GM12801 (cell line): ENCODE results near the gene FAT4.

ENCODE experiments used
- CTCF ChIP-seq: IDR thresholded peaks from one replicate; pipeline ENCODE4 v1.5.1; 2011; ENCODE audit warnings: control low read depth; ENCODE audit not compliant: insufficient read length; ENCODE audit errors: extremely low read depth

The FAT4 gene

GRCh38 chr4:125277790-125278189 is 37.0 kb upstream of the FAT4 start:
- no peak for TF ChIP-seq CTCF

DNA sequence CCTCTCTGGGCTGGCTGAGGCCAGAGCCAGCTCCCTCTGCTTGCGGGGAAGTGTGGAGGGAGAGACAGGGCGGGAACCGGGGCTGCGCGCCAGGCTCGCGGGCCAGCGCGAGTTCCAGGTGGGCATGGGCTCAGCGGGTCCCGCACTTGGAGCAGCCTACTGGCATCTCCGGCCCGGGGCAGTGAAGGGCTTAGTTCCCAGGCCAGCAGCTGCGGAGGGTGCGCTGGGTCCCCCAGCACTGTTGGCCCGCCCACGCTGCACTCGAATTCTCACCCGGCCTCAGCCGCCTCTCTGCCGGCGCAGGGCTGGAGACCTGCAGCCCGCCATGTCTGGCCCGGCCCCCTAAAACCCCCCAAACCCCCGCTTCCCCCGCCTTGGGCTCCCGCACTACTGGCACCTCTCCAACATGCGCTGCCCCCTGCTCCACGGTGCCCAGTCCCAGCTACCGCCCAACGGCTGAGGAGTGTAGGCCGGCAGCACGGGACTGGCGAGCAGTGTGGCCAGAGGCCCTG is 33.8 kb upstream of the FAT4 start:
- no peak for TF ChIP-seq CTCF

GRCh38 chr4:125283707-125284279 is 31.0 kb upstream of the FAT4 start:
- no peak for TF ChIP-seq CTCF

GRCh38 chr4:125297116-125297515 is 17.6 kb upstream of the FAT4 start:
- TF ChIP-seq CTCF = no peak

GRCh38 chr4:125303058-125303457 is 11.7 kb upstream of the FAT4 start:
- TF ChIP-seq CTCF = no peak

DNA sequence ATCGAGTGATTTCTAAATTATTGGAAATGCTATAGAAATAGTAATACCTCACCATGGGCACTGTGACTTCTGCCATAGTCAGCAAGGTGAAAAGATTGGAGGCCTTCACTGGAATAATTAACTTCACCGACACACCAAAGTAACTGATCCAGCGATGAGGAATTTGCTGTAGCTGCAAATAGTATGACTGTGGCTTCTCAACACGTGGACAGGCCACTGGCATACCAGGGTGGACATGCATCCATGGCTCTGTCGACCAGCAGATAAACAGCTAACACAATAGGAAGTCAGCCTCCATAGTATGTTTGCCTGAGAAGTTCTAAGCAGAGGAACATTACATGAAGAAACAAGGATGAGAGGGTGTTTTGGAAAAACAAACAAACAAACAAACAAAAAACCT is 10.9 kb upstream of the FAT4 start:
- TF ChIP-seq CTCF = no peak

DNA sequence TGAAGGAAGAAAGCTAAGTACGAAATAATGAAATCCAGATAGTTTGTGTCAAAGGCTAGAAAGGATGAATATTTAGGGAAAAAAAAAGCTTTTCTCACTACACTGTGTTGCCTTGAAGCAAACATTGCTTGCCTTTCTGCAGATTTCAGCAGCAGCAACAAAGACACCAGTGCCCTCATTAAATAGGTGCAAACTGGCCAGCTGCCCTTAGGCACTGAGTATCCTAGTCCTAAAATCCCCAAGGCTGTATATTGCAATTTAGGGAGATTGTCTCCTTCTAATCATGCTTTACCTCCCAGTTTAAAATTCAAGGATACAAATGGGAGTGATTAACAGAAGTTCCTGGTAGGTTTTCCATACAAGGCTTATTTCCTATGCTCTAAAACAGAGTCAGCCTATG is 8.6 kb upstream of the FAT4 start:
- TF ChIP-seq CTCF = no peak
